Stimulated activated naive B cell treated with anti-CD40 and anti-IgM and Interleukin-4, amounts not matched to agents 10 μg/mL and 1 μg/mL and 100 μg/mL, for 72 hours (primary cell): ENCODE measurements around the gene ADRA1B.
"Not testable (repeated sequence)": the region's sequence is repeated elsewhere in the genome, so short reads cannot be mapped to it uniquely, and the experiment has no call there.

Experiments
- ATAC-seq, 2 donors: fragments of 150-1000 bp; cut with Tn5 transposase; replicated peaks; 2 replicates each; pipeline ENCODE4 v1.10.0; 2021; ENCODE audit warnings: moderate library complexity in 1 of 2
- DNase-seq: peaks from one replicate; pipeline ENCODE4 v3.0.0; 2021
- H3K27ac Mint-ChIP-seq: one replicate; pipeline ENCODE4 v1.8.0; 2022; ENCODE audit warnings: mild to moderate bottlenecking, mixed read lengths
- H3K27me3 Mint-ChIP-seq, 2 donors: one replicate each; pipeline ENCODE4 v1.8.0; 2022; ENCODE audit warnings: mixed read lengths in 2 of 2
- H3K36me3 Mint-ChIP-seq, 2 donors: one replicate each; pipeline ENCODE4 v1.8.0; 2022; ENCODE audit warnings: mixed read lengths in 2 of 2, mild to moderate bottlenecking in 1 of 2
- H3K4me1 Mint-ChIP-seq, 2 donors: one replicate each; pipeline ENCODE4 v1.8.0; 2022; ENCODE audit warnings: mixed read lengths in 2 of 2, mild to moderate bottlenecking in 1 of 2
- H3K4me3 Mint-ChIP-seq, 2 donors: one replicate each; pipeline ENCODE4 v1.8.0; 2022; ENCODE audit warnings: mild to moderate bottlenecking in 2 of 2, mixed read lengths in 2 of 2, moderate library complexity in 1 of 2
- H3K9me3 Mint-ChIP-seq, 2 donors: one replicate each; pipeline ENCODE4 v1.8.0; 2022; ENCODE audit warnings: mixed read lengths in 2 of 2, mild to moderate bottlenecking in 1 of 2

Gene ADRA1B

GRCh38 chr5:160014197-160014596 is 97.9 kb downstream of the ADRA1B start:
- Mint-ChIP-seq H3K4me1 (peaks cover 18 to 33% of the 10 kb centered on the region in 2 donors), H3K36me3 (peaks cover 17 to 41% of the 10 kb centered on the region in 2 donors)
- not testable (repeated sequence) for ATAC-seq, DNase-seq, H3K27me3 Mint-ChIP-seq, H3K27ac Mint-ChIP-seq, H3K4me3 Mint-ChIP-seq, H3K9me3 Mint-ChIP-seq

DNA sequence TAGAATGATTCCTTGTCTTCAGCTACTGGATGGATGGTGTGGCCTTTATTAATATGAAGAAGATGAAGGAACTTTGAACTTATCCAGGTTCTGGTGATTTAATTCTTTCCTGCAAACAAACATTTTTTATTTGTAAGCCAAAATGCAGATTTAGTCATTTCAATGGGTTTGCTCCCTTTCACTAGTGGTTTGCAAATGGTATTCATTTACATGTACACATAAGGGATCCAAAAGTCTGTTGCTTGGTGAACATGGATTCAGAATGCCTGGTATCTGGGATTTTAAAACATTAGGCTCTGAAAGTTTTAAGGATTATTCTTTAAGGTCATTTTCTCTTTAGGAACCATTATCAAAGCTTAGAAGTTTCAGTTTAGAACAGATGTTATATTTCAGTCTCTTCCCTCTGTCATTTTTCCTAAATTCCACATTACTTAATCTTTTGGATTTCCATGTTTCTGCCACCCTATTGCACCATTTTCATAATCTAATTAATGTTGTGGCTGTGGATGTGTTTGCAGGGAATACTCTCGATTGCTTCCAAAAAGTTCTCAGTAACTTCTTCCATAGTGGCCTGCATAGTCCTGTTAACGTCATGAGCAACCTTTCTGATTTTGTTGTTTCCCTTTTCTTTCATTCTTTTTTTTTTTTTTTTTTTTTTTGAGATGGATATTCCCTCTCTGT is 102.8 kb downstream of the ADRA1B start:
- peaks cover 10 to 22% of the 10 kb centered on the region in 2 donors for H3K4me1 Mint-ChIP-seq

GRCh38 chr5:160020266-160020770 is 104.0 kb downstream of the ADRA1B start:
- Mint-ChIP-seq H3K27me3 (no peaks in the 10 kb centered on the region), H3K4me3 (no peak overlapping the region), H3K9me3 (no peaks in the 10 kb centered on the region), H3K27ac (no peak overlapping the region), H3K36me3 (peaks cover 21 to 38% of the 10 kb centered on the region in 2 donors), H3K4me1 (peaks cover 8 to 17% of the 10 kb centered on the region in 2 donors)
- ATAC-seq (no peak), DNase-seq (no peak)

More for the DNA sequence above, 102.8 kb downstream of the ADRA1B start:
- Mint-ChIP-seq H3K4me3 (no peak overlapping the region), H3K27ac (no peak overlapping the region), H3K9me3 (no peaks in the 10 kb centered on the region), H3K27me3 (no peaks in the 10 kb centered on the region), H3K36me3 (peaks cover 18 to 41% of the 10 kb centered on the region in 2 donors)
- DNase-seq (no peak), ATAC-seq (no peak)

DNA sequence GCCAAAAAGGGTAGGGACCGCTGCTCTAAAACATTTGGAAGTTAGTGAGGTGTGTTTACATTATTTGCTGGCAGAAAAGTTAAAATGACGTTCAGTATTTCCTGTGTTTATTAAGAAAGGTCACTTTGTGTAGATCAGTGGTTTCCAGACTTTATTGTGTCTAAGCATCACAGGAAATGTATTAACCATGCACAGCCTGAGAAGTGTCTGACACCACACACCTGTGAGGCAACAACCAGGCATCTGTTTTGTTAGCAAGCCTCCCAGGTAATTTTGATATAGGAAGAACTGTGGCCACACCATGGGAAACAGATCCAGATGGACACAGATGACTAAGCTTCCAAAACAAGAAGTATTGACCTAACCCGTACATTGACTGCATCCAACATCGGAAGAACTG is 104.7 kb downstream of the ADRA1B start:
- peaks cover 21 to 38% of the 10 kb centered on the region in 2 donors for H3K36me3 Mint-ChIP-seq
- DNase-seq: no peak
- H3K27me3 Mint-ChIP-seq: no peaks in the 10 kb centered on the region
- no peak overlapping the region for H3K27ac Mint-ChIP-seq
- ATAC-seq: no peak
- H3K4me1 Mint-ChIP-seq: peaks cover 8 to 12% of the 10 kb centered on the region in 2 donors
- no peaks in the 10 kb centered on the region for H3K9me3 Mint-ChIP-seq
- no peak overlapping the region for H3K4me3 Mint-ChIP-seq

DNA sequence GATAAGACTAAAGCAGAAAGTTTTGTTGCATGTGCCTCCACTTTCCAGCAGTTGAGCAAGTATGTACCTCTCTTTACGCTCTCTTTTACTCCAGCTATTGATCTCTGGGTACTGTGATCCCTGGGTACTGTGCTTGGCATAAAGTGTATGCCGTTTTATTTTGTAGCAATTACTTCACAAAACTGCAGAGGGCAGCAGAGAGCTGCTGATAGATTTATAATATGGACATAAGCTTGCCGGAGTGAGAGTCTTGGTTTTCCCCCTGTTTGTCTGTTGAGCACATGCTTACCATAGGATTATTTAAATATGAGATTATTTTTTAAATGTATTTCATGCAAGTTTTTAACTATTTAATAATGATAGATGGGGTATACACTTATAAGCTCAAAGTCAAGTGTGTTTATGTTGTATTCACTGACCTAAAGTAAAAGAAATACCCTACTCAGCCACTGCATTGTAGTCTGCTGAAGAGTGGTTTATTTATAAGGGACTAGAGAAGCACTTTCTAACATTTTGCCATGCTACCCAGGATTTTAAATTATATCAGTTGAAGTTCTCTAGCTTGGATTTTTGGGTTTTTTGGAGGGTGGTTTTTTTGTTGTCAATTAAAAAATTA is 105.7 kb downstream of the ADRA1B start:
- Mint-ChIP-seq H3K4me1 (peaks cover 6 to 20% of the 10 kb centered on the region in 2 donors), H3K4me3 (no peak overlapping the region), H3K9me3 (no peaks in the 10 kb centered on the region), H3K27ac (no peak overlapping the region), H3K36me3 (peaks cover 29 to 43% of the 10 kb centered on the region in 2 donors), H3K27me3 (no peaks in the 10 kb centered on the region)
- DNase-seq (peak; percentile 38), ATAC-seq (peak; percentile 93 to 94)
